AG09319 (cell line): ENCODE data around the gene SLC25A30.
"Not testable (repeated sequence)": the region's sequence is repeated elsewhere in the genome, so short reads cannot be mapped to it uniquely, and the experiment has no call there.

Source experiments
- DNase-seq: peaks from one replicate; pipeline ENCODE4 v3.0.0-alpha.2; 2010; ENCODE audit warnings: low read depth; ENCODE audit errors: extremely low read depth
- TF ChIP-seq, protein P1 (sequence below): IDR thresholded peaks from 2 replicates; pipeline ENCODE4 v1.5.1; 2011; ENCODE audit warnings: low read depth, mild to moderate bottlenecking, inconsistent platforms, low read length, moderate library complexity

SLC25A30 gene

DNA sequence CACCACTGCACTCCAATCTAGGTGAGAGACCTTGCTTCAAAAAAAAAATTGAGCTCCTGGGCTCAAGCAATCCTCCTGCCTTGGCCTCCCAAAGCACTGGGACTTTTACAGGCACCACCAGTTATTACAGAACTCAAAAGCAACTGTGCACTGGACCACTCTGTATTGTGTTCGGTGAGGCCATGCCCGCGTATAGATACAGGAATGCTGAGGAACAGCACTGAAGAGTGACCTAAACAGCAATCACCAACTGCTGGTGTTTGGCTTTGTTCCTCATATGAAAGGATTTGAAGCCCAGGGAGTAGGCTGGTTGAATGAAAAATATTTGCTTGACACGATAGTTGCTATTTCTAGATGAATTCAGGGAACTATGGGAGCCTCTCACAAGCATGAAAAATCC, 29.5 kb downstream of the SLC25A30 start:
- DNase-seq, result no peak
- TF ChIP-seq, protein P1, sequence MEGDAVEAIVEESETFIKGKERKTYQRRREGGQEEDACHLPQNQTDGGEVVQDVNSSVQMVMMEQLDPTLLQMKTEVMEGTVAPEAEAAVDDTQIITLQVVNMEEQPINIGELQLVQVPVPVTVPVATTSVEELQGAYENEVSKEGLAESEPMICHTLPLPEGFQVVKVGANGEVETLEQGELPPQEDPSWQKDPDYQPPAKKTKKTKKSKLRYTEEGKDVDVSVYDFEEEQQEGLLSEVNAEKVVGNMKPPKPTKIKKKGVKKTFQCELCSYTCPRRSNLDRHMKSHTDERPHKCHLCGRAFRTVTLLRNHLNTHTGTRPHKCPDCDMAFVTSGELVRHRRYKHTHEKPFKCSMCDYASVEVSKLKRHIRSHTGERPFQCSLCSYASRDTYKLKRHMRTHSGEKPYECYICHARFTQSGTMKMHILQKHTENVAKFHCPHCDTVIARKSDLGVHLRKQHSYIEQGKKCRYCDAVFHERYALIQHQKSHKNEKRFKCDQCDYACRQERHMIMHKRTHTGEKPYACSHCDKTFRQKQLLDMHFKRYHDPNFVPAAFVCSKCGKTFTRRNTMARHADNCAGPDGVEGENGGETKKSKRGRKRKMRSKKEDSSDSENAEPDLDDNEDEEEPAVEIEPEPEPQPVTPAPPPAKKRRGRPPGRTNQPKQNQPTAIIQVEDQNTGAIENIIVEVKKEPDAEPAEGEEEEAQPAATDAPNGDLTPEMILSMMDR, result no peak

DNA sequence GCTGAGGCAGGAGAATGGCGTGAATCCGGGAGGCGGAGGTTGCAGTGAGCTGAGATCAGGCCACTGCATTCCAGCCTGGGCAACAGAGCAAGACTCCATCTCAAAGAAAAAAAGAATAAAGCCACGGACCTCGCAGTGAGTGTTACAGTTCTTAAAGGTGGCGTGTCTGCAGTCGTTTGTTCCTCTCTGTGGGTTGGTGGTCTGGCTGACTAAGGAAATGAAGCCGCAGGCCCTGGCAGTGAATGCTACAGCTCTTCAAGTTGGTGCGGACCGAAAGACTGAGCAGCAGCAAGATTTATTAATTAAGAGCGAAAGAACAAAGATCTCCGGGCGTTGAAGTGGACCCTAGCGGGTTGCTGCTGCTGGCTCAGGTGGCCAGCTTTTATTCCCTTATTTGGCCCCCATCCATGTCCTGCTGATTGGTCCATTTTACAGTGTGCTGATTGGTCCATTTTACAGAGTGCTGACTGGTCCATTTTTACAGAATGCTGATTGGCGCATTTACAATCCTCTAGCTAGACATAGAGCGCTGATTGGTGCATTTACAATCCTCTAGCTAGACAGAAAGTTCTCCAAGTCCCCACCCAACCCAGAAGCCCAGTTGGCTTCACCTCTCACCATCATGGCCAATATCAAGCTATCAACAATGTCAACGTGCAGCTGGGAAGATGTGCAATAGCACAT, 31.1 kb downstream of the SLC25A30 start:
- DNase-seq, result not testable (repeated sequence)

DNA sequence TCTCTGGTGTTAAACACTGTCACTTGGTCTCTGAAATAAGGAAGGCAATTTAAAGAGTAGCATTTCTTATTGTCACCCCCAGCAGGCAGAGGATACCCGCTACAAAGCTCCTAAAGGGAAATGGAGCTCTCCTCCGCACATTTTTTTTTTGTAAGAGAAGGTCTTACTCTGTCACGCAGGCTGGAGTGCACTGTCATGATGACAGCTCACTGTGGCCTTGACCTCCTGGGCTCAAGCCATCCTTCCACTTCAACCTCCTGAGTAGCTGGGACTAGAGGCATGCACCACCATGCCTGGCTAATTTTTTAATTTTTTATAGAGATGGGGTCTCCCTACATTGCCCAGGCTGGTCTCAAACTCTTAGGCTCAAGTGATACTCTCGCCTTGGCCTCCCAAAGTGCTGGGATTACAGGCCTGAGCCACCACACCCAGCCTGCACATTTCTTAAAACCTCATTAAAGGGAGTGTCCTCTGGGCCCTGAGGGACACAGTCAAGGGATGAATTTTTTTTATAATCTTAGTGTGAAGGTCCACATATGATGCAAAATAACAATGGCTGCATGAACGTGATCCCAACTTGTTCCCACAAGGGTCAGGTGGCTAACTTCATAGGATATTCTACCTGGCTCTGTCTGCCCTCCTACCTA, 32.1 kb downstream of the SLC25A30 start:
- TF ChIP-seq, protein P1, result no peak
- no peak for DNase-seq

DNA sequence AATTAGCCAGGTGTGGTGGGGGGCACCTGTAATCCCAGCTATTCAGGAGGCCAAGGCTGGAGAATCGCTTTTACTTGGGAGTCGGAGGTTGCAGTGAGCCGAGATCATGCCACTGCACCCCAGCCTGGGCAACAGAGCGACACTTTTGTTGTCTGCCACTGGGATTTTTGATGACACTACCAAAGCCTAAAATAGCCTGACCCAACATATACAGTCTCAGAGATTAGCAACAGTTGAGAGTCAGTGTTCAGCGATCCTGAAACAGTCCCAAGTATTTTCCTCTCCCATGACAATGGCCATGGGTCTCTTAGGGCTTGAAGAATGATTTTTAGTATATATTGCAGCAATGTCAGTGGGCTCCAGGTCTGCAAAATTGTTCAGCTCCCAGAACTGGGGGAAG, 32.9 kb downstream of the SLC25A30 start:
- DNase-seq, result no peak
- TF ChIP-seq, protein P1, result no peak

DNA sequence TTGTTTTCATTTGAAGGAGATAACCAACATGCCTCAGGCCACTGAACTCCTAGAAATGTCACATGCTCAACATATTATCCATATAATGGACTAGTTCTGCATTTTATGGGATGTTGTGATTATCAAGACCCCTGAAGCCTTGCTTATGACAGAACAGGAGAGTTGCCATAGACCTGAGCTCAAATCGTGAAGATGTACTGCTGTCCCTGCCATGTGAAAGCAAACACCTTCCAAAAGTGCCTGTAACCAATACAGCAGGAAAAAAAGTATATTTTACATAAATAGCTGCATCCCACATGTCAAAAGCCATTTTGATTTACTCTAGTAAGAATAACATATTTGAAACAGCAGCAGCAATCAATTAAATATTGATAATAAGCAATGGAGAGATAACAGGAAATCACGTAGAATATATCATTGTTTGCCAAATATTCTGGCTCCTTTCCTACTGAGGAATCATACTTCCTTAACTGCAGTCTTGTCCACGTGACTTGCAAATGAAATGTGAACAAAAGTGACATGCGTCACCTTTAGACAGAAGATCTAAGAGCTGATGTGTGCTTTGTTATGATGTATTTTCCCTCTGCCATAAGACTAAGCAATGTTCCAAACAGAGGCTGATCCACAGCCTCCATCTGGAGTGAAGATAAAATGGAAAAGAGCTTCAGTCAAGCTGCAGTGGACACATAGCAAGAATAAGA, 33.5 kb downstream of the SLC25A30 start:
- TF ChIP-seq, protein P1, result no peak
- no peak for DNase-seq

DNA sequence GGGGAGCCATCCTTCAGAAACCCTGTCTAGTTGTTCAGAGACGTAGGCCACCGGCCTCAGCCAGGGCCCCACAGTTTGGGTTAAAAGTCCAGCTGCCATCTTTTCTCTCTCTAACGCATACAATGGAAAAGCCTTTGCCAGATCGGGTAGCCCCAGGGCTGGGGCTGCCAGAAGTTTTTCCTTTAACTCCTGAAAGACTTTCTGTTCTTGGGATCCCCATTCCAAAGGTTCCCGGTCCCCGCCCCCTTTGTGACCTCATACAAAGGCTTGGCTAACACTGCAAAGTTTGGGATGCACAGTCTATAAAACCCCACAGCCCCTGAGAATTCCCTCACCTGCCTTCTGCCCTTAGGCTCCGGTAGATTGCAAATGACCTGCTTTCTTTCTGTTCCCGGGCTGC, 35.4 kb downstream of the SLC25A30 start:
- DNase-seq, result not testable (repeated sequence)

DNA sequence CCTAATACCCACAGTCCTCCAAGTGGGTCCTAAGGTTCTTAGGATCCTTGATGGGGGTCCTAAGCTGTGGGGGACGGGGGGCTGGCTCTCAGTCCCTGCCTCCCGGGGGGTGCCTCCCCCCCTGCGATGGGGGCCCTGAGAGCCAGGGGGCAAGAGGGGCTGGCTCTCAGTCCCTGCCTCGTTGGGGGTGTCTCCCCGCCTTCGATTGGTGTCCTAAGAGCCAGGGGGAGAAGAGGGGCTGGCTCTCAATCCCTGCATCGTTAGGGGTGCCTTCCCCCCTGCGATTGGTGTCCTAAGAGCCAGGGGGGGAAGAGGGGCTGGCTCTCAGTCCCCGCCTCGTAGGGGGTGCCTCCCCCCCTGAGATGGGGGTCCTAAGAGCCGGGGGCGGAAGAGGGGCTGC, 37.0 kb downstream of the SLC25A30 start:
- no peak for DNase-seq
- TF ChIP-seq, protein P1, result no peak

DNA sequence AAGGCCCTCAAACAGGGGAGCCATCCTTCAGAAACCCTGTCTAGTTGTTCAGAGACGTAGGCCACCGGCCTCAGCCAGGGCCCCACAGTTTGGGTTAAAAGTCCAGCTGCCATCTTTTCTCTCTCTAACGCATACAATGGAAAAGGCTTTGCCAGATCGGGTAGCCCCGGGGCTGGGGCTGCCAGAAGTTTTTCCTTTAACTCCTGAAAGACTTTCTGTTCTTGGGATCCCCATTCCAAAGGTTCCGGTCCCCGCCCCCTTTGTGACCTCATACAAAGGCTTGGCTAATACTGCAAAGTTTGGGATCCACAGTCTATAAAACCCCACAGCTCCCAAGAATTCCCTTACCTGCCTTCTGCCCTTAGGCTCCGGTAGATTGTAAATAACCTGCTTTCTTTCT, 37.5 kb downstream of the SLC25A30 start:
- not testable (repeated sequence) for DNase-seq

DNA sequence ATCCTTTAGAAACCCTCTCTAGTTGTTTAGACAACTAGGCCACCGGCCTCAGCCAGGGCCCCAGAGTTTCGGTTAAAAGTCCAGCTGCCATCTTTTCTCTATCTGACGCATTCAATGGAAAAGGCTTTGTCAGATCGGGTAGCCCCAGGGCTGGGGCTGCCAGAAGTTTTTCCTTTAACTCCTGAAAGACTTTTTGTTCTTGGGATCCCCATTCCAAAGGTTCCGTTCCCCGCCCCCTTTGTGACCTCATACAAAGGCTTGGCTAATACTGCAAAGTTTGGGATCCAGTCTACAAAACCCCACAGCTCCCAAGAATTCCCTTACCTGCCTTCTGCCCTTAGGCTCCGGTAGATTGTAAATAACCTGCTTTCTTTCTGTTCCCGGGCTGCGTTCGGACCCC, 38.7 kb downstream of the SLC25A30 start:
- not testable (repeated sequence) for DNase-seq

DNA sequence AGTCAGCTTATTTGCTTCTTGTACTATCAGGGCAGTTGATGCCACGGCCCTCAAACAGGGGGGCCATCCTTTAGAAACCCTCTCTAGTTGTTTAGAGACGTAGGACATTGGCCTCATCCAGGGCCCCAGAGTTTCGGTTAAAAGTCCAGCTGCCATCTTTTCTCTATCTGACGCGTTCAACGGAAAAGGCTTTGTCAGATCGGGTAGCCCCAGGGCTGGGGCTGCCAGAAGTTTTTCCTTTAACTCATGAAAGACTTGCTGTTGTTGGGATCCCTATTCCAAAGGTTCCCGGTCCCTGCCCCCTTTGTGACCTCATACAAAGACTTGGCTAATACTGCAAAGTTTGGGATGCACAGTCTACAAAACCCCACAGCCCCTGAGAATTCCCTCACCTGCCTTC, 39.4 kb downstream of the SLC25A30 start:
- DNase-seq, result not testable (repeated sequence)

DNA sequence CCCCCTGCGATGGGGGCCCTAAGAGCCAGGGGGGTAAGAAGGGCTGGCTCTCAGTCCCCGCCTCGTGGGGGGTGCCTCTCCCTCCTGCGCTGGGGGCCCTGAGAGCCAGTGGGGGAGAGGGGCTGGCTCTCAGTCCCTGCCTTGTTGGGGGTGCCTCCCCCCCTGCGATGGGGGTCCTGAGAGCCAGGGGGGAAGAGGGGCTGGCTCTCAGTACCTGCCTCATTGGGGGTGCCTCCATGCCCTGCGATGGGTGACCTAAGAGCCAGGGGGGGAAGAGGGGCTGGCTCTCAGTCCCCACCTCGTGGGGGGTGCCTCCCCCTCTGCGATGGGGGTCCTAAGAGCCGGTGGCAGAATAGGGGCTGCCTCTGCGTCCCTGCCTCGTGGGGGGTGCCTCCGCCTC, 40.9 kb downstream of the SLC25A30 start:
- DNase-seq, result not testable (repeated sequence)

DNA sequence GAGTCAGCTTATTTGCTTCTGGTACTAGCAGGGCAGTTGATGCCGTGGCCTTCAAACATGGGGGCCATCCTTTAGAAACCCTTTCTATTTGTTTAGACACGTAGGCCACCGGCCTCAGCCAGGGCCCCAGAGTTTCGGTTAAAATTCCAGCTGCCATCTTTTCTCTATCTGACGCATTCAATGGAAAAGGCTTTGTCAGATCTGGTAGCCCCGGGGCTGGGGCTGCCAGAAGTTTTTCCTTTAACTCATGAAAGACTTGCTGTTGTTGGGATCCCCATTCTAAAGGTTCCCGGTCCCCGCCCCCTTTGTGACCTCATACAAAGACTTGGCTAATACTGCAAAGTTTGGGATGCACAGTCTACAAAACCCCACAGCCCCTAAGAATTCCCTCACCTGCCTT, 41.5 kb downstream of the SLC25A30 start:
- not testable (repeated sequence) for DNase-seq
